AG04450 (cell line): ENCODE data around the gene HCAR3. TPM values are rescaled to one million over a fixed set of nuclear protein-coding genes. Genes with fewer than 3 reads are reported as not detected.

Source experiments
- CTCF ChIA-PET: fragments of 300-600, 350-600 bp; formaldehyde crosslinking; extraction: SDS; loops from one replicate; lab custom pipeline; 2022; ENCODE audit warnings: antibody characterized with exemption, inconsistent platforms; lab: Charles Lee
- POLR2A ChIA-PET: fragments of 350-600 bp; formaldehyde crosslinking; extraction: SDS; loops from one replicate; lab custom pipeline; 2021; ENCODE audit warnings: antibody characterized with exemption, inconsistent platforms; lab: Yijun Ruan, JAX
- DNase-seq: peaks from one replicate; pipeline ENCODE4 v3.0.0-alpha.2; 2011; ENCODE audit warnings: low read depth, low spot score
- H3K27ac ChIP-seq: one replicate; pipeline ENCODE4 v1.5.1; 2012; ENCODE audit warnings: low read depth, low read length, control low read depth
- H3K27me3 ChIP-seq: one replicate; pipeline ENCODE4 v1.6.0; 2012; ENCODE audit warnings: low read length; ENCODE audit not compliant: control insufficient read depth, insufficient read depth
- H3K4me3 ChIP-seq: 2 replicates; pipeline ENCODE4 v1.5.1; 2011; ENCODE audit warnings: mild to moderate bottlenecking, low read depth, low read length, control low read depth
- H3K9me3 ChIP-seq: 2 replicates; pipeline ENCODE4 v1.5.1; 2012; ENCODE audit warnings: low read length; ENCODE audit not compliant: control insufficient read depth, insufficient read depth
- CTCF ChIP-seq: IDR thresholded peaks from 2 replicates; pipeline ENCODE4 v1.5.1; 2011; ENCODE audit warnings: low read depth, low read length, control low read depth, inconsistent platforms
- polyA plus RNA-seq: library from polyadenylated mRNA; depleted of rRNA; stranded (reverse); fragments of >200 nt; gene quantifications from 2 replicates; pipeline ENCODE4 v1.2.3, GENCODE V29; 2011

The HCAR3 gene
- polyA plus RNA-seq, 1 experiment: not detected

DNA sequence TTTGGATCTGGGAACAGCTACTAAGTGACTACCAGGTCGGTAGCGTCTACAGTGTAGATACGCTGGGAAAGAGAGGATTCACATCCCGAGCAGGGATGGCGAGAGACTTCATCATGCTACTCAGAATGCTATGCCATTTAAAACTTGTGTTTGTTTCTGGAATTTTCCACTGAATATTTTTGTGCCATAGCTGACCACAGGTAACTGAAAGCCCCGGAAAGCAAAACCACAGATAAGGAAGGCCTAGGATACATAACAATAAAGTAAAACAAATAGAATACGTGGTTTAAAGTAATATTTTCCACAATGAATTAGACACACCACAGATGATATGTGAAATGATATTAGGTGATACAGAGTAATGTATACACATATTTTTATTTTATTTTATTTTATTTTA, 22.0 kb upstream of the HCAR3 start:
- no peak for DNase-seq
- H3K9me3 ChIP-seq: peaks cover 7% of the 10 kb centered on the region; the same call in 1 of the 2 replicates
- CTCF ChIA-PET: no interaction called here
- no peak overlapping the region for H3K27ac ChIP-seq
- POLR2A ChIA-PET: no interaction called here
- H3K4me3 ChIP-seq: no peak overlapping the region
- H3K27me3 ChIP-seq: no peaks in the 10 kb centered on the region
- TF ChIP-seq CTCF: no peak

DNA sequence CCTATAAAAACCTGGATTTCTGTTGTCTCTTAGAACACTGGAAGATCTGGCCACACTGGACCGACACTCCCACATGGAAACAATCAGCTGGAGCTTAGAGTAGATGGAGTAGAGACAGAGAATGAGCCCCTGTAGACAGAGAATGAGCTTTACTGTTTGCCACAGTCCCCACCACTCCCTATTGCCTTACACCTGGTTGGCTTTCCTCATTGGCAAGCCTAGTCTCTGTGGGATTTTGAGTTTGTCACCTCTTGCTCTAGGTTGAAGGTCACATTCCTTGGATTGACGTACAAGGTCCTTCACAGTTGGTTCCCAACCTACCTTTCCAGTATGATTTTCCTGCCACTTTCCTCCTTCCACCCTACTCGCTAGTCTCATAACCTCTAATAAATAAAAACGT, 16.0 kb upstream of the HCAR3 start:
- no peak for TF ChIP-seq CTCF
- no peak for DNase-seq
- Histone ChIP-seq H3K4me3 (no peak overlapping the region), H3K27me3 (peaks cover 15% of the 10 kb centered on the region), H3K9me3 (no peaks in the 10 kb centered on the region; the same call in 1 of the 2 replicates), H3K27ac (no peak overlapping the region)
- CTCF ChIA-PET: interaction anchor here (1.4 kb wide), 1 partner anchor 95 kb away, joined by 3 read pairs; no protein-coding TSS in a partner anchor
- POLR2A ChIA-PET: no interaction called here

DNA sequence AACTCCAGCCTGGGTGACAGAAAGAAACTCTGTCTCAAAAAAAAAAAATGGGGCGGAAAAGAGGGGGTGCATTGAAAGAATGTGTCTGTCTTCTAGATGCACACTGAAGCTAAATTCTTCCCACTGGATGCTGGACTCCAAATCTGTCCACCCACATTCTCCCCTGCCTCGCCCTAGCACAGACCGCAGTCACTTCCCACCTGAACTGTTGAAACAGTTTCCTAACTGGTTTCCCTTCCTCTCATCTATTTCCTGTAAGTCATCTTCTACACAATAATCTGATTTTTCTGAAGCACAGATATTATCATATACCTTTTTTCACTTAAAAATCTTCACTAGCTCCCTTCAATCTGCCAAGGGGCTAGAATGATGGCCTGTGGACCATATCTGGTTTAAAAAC, 15.6 kb upstream of the HCAR3 start:
- no peak for DNase-seq
- no peaks in the 10 kb centered on the region; the same call in 1 of the 2 replicates for H3K9me3 ChIP-seq
- H3K4me3 ChIP-seq: no peak overlapping the region
- CTCF ChIA-PET: interaction anchor here (1.4 kb wide), 1 partner anchor 95 kb away, joined by 3 read pairs; no protein-coding TSS in a partner anchor
- peaks cover 15% of the 10 kb centered on the region for H3K27me3 ChIP-seq
- H3K27ac ChIP-seq: no peak overlapping the region
- POLR2A ChIA-PET: no interaction called here
- no peak for TF ChIP-seq CTCF

DNA sequence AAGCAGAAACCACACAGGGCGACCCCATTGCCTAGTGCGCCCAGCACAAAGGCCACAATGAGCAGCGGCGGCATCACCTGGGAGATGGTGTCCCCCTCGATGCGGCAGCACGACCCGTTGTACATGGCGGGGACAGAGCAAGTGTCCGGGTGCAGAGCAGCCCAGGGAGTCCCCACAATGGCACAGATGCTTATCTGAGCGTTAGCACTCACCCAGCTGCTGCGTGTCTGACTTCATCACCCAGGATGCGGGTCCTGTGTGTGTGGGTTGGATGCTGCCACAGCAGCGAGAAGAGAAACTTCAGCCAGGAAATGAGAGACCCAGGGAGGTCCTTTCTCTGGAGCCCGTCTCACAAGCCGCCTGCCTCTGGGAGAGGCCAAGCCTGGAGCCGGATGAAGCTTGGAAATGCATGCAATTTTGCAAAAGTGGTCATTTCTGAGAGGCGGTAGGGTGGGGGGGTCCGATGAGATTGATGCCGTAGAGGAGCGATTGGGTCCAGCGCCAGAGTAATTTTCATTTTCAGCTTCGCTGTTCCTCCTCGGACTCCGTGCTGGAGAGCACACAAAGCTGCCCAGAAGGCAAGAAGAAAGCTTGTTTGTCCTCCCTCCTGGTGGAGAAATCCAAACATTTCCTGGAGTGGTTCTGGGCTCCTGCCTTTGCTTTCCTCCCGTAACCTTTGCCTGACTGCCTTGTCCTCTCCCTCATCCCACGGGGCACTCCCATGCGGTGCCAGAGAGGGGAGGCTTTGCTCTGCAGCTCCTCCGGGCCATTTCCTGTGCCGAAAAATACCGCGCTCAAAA, 13.8 kb upstream of the HCAR3 start, which contains the start of gene HCAR1:
HCAR1 (minus strand) TSS at position 630 of the 800 bp plus-strand sequence; CDS start at position 125, 505 bp downstream.
- no peaks in the 10 kb centered on the region; the same call in 1 of the 2 replicates for H3K9me3 ChIP-seq
- CTCF ChIA-PET: no interaction called here
- DNase-seq: no peak
- no peak within 1 kb of the TSS for H3K4me3 ChIP-seq
- POLR2A ChIA-PET: no interaction called here
- H3K27me3 ChIP-seq: peaks cover 15% of the 10 kb centered on the region
- peak; percentile 2; the same call in 1 of the 2 replicates for TF ChIP-seq CTCF
- H3K27ac ChIP-seq: no peak within 1 kb of the TSS

- ChIA-PET CTCF (no interaction called here), POLR2A (no interaction called here)
- Histone ChIP-seq H3K27me3 (peaks cover 15% of the 10 kb centered on the region), H3K4me3 (no peak overlapping the region), H3K9me3 (no peaks in the 10 kb centered on the region; the same call in 1 of the 2 replicates), H3K27ac (no peak overlapping the region)
- no peak for DNase-seq
- no peak for TF ChIP-seq CTCF
Observed at GRCh38 chr12:122729583-122730214, 13.1 kb upstream of the HCAR3 start.
